Activated CD8-positive, alpha-beta memory T cell treated with anti-CD3 and anti-CD28 coated beads for 4 hours (primary cell): ENCODE measurements around the gene OR5K2.
A peak's percentile ranks its signal among the peaks of the same experiment; 100 is the strongest.

Source experiments
- DNase-seq, 2 donors: peaks; one replicate each; pipeline ENCODE4 v3.0.0-alpha.2; 2020; ENCODE audit warnings: low read depth in 2 of 2

The OR5K2 gene

DNA sequence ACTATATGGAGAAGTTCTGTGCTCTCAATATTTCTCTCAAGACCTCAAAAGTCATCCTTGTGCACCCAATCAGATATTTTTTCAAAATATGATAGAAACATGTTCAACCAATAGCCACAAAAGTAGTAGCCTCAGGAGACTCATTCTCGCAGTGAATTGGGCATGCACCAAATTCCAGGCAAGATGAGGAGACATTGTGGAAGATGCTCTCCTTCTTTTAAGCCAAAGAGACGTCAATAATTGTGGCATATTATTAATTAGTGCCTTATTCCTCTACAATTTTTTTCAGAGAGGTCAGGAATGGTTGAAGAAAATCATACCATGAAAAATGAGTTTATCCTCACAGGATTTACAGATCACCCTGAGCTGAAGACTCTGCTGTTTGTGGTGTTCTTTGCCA lies at the start of gene OR5K2:
Gene OR5K2 (plus strand): TSS at position 301 of the 400 bp plus-strand sequence. CDS start 0 bp downstream, at position 301.
- DNase-seq = no peak

DNA sequence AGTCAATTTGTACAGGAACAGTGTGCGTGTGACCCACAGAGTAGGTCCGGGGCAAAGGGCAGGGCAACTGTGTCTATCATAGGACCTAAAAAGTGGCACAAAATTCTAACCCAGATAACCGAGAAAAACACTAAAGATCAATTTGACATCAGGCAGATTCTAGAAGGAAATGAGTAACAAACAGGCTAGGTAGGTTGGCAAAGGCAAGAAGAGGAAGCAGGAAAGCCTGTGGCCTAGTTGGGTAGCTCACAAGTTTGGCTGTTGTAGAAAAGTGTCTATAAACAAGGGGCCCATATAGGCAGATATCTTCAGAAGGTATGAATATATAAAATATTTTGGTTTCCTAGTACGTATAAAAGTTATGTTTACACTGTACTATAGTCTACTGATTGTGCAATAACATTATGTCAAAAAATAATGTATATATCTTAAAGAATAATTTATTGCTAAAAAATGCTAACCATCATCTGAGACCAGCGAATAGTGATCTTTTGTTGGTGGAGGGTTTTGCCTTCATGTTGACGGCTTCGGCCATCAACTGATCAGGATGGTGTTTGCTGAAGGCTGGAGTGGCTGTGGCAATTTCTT lies 47.8 kb upstream of the OR5K2 start:
- DNase-seq = no peak

DNA sequence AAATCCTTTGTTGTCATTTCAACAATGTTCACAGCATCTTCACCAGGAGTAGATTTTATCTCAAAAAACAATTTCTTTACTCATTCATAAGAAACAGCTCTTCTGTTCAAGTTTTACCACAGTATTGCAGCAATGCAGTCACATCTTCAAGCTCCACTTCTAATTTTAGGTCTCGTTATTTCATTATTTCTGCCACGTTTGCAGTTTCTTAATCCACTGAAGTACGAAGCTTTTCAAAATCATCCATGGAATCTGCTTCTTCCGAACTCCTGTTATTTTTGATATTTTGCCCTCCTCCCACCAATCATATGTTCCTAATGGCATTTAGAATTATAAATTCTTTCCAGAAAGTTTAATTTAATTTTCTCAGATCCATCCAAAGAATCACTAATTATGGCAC lies 47.1 kb upstream of the OR5K2 start:
- no peak for DNase-seq

DNA sequence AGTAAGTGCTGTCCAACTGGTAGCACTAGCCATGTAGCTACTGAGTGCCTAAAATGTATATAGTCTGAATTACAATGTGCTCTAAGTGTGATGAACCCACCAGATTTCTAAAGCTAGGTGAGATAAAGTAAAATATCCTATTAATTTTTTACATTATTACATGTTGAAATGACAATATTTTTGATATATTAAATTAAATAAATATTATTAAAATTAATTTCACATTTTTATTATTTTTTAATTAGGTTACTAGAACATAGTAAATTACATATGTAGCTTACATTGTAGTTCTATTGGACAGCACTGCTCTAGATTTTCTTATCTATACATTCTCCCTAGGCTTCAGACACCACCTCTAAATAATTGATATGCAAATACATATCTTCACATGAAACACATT lies 43.7 kb upstream of the OR5K2 start:
- DNase-seq = no peak

DNA sequence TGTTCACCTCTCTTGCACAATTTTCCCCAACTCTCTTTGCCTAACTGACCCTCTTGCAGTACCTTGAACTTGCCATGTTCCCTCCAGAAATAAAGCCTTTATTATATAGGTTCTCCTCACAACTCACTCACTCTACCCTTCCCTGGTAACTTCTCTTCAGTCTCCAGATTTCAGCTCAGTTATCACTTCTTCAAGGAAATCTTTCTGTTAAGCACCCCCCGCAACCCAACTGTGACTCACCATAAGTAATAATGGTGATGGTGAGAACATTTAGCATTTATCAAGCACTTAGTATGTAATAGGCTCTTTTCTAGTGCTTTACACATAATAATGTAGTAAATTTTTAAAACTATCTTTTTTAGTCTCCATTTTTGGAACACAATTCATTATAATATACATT lies 42.6 kb upstream of the OR5K2 start:
- no peak for DNase-seq

DNA sequence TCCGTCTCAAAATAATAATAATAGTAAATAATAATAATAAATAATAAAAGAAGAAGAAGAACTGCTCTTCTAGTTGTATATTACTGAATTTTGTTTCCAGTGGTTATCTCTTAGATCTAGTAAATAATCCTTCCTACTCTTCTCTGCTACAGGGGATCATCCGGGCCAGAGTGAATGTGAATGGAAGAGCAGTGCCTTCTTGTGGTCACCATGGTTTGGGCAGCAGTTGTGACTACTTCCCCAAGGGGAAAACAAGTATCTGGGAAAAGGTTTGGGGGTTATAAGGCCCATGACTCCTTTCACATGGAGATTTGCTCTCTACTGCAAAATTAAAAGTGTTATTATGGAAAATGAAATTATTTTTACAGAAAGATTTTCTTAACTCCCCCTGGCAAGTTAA lies 39.9 kb upstream of the OR5K2 start:
- DNase-seq = no peak

DNA sequence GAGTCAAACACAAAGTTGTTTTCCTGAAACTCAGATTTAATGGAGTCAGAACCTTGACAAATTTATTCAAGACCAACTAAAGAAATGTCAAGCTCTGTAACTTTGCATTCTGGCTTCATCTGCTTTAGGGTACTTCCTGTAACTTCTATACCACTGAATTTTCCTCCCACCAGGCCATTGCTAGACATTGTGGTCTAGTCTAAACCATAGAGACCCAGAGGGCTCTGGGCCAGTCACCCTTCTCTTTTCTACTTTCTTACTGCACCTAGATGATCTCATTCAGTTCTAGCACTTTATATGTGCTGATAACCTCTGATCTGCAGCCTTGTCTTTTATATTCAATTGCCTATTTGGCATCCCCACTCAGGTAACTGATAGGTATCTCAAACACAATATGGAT lies 37.3 kb upstream of the OR5K2 start:
- no peak for DNase-seq

DNA sequence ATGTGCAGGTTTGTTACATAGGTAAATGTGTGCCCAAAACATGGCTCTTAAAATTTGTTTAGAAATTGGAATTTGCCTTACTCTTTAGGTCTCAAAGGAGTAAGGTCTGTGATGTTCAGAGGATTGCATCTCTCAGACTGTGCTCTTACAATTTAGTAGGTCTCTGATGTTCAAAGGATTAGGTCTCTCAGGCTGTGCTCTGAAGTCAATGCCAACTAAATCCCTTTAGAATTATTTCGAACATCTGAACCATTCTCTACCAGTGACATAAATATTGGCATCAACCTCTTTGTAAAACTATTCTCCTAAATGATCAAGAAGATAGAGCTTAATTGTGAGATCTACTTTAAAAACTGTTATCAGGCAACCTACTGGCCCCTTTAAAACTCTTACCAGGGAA lies 34.6 kb upstream of the OR5K2 start, which contains the start of gene OR5K1:
Gene OR5K1 (plus strand): TSS at position 301 of the 400 bp plus-strand sequence. CDS start 6,376 bp downstream, outside the sequence.
- DNase-seq = no peak

DNA sequence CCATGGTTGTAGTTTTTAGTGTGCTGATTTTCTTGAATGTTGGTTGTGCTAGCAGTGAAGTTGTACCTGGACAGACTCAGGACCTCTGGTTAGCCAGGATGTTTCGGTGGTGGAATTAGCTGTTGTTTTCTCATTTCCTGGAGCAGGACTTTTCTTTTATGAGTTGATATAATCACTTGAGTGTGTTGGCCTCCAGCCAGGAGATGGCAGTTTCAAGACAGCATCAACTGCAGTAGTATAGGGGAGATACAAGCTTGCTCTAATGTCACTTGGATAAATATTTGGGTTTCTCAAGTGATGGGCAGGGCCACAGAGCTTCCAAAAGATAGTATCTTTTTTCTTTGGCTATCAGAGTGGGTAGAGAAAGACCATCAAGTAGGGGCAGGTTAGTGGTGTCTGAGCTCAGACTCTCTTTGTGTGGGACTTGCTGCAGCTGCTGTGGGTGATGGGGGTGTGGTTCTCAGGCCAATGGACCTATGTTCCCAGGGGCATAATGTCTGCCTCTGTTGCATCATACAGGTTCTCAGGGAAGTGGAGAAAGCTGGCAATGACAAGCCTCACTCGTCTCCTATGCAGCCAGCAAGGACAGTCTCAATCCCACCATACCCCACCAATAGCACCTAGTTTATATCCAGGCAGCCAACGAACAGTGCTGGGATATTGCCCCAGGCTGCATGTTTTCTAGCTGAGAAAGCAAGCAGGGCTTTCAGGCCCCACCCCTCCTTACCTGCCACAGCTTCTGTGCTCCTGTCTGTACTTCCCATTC lies 14.6 kb upstream of the OR5K2 start:
- no peak for DNase-seq

DNA sequence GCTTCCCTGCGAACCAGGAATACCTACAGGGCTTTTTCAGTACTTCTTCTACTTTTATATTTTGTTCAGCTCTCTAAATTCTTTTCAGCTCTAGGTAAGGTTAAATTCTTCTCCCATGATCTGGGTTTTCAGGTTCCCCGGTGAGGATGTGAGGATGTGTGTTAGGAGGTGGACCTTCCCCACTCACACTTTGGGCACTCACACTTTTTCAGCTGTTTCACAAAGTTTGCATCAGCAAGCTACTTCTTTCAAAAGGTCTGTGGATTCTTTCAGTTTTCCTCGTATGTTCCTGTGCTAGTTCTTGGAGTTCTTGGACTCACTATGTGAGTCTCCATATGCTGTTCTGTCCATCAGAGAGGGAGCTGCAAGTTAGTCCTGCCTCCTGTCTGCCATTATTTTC lies 13.9 kb upstream of the OR5K2 start:
- no peak for DNase-seq

DNA sequence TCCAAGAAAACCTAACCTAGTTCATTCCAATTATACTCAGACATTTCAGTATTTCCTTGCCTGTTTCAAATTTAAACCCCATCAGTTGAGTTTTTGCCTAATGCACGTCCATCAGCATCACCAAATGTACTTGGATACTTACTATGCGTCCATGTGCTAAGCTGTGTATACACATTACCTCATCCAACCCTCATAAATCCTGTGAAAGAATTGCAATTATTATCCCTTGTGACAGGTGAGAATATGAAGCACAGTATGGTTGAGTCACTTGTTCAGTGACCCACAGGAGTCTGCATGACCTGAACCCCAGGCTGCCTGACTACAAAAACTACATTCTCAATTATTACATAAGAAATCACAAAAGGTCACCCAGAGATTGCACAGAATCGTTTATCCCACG lies 2.5 kb downstream of the OR5K2 start:
- no peak for DNase-seq

DNA sequence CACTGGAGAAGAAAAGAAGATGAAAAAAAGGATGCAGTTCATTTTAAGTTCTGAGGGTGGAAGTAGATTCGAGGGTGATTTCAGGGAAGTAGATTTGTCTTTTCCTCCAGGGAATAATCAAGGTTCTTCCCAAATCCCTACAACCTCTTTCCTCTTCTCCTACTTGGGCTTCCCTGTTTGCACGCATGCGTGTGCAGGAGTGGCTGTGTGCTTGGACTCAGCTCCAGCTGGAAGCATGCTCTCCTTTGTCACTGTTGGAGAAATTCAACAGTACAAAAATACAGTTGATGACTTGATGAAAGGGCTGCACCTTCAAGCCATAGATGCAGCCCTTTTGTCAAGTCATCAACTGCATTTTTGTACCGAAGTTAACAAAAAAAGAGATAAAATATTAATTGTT lies 3.8 kb downstream of the OR5K2 start:
- no peak for DNase-seq

DNA sequence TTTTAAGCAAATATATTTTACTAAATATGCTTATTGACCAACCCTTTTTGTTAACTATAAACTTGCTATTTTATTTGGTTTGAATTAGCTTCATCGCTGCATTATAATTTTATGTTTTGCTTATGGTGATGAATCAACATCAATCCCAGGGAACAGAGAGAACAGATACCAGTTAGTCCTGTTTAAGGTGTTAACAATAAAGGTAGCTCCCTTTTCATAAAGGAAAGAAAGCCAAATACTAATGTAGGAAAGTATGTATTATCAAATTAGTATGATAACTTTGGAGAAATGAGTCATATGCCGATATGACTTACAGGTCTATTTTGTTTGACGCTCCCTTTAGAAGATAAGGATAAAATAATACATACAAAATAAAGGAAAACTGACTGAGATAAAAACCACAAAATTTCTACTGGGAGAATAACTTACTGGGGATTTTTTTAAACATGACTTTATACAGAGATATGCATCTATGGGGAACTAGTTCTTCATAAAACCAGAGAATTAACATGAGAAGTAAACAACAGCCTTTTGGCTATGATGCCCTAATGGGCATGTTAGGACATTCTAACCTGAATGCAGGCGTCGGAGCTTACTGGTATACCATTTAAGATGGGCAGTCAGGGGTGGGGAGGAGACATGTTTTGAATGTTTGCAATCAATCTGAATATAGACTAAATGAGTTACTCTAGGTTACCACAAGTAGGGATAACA lies 4.5 kb downstream of the OR5K2 start:
- DNase-seq = no peak

DNA sequence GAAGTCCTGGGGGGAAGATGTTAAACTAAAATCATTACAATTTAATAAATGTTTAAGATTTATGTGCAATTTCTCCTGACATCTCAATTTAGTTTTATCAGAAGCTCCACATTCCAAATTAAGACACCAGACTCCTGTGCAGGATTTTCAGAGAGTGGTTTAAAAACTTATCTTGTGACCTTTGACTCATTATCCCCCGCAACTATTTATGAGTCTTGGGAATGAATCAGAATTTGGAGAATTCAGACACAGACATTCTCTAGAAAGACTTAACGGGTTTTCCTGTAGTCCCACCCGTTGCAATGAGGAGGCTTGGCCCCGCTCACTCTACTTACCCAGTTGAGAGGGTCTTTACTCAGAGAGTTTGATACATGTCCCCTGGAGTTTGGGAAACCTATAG lies 7.1 kb downstream of the OR5K2 start:
- no peak for DNase-seq

DNA sequence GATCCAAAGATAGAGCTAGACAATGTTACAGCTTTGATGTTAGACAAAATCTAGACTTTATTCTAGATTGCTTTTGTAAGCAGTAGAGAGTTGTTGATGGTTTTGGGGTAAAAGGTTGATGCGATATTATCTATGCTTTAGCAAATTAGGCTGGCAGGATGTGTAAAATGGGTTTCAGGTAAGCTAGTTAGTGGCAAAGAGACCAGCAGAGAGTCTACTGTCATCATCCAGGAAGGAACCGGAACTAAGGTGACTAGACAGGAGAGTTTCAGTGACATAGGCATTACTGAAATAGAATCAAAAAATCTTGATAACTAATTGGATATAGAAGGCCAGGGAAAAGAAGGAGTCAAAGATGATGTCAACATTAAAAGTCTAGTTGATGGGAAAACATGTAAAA lies 11.1 kb downstream of the OR5K2 start:
- DNase-seq = no peak

DNA sequence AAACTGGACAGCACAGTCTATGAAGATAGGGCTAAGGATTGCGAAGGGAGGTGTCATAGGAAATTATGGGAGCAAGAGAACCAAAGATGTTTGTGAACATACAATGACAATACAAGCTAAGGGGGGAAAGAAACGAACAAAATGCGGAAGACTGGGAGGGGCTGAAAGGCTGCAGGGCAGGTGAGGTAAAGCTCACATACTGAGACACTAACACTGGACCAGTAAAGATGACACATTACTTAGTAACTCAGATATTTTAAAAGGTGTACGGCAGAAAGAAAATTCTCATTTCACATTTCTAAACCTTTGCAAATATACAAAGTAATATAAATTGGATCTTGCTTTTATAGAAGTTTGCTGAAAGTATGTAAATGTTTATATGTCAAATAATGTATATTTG lies 15.1 kb downstream of the OR5K2 start:
- no peak for DNase-seq

DNA sequence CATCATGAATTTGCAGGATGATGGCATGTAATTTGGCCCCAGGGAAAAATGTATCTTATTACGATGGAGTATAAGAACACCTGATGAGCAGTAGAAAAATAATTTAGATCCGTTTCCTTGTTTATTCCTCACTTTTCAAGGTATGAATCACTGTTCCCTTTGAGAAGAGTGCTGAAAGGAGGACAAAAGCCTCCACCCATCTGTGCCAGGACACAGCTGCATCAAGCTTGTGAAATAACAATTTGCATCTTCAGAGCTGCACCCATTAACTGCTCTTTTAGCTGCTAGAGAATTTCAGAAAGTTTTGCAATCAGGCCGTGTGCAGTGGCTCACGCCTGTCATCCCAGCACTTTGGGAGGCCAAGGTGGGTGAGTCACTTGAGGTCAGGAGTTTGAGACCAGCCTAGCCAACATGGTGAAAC lies 15.6 kb downstream of the OR5K2 start:
- DNase-seq = no peak

DNA sequence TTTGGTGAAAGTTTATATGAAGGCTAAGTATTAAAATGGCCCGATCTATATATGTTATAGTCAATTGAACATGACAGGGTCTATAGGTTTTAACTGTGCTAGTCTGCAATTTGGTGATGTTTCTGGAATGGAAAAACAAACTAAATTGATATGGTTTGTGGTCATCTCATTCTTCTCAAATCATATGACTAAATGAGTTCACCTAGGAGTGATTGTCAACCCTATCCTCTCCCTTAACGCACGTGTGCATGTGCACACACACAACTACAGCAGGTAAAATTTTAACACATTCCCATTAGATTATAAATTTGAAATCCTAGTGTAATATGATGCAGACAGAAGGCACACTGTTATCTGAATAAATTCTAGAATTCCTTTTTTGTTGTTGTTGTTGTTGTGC lies 16.3 kb downstream of the OR5K2 start:
- DNase-seq = no peak

DNA sequence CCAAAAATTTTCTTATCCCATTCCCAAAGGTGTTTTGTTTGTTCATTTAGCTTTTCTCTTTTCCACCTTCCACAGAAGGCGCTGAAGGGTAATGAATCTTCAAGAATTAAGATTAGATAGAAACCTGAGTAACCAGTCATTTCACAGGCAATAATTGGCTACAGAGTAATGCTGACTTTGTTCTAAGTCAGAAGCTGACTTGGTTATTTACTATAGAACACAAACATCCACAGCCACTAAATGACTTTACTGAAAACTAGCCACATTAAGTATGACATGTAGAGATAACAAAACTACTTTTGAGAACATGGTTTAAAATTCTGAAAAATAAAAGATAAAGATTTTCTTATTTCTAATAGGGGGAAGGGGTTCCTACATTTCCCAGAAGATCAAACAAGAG lies 17.5 kb downstream of the OR5K2 start:
- DNase-seq = no peak

DNA sequence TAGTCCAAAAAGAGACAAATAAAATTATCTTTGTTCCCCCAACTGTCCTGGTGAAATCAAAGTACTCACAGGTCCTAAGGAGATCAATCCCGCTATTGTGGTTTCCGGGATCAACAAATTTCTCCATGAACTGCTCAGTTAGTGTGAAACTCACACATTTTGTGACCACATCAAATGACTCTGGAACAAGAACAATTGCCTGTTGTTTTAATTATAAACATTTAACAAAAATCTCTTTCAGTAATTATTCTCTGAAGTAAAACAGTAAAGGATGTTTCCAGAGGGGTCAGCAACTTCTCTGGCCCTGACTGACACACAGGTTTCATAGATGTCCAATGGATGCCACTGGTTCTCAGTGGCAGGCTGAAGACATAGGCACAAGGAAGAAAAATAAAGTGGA lies 21.3 kb downstream of the OR5K2 start:
- DNase-seq = no peak

DNA sequence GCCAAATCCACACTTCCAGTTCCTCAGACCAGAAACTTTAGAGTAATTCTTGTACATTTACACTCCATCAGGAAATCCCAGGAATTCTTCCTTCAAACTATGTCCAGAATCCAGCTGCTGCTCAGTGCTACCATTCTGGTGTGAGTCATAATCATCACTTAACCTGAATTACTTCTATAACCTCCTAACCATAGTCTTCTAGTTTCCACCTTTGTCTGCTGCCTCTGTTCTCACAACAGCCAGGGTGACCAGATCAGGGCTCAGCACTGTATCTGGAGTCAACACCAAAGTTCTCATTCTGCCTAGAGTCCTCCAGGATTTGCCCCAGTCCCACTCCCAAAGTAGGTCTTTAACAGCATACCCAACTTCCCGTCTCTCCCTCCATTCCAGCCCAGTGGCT lies 21.9 kb downstream of the OR5K2 start:
- DNase-seq = no peak

DNA sequence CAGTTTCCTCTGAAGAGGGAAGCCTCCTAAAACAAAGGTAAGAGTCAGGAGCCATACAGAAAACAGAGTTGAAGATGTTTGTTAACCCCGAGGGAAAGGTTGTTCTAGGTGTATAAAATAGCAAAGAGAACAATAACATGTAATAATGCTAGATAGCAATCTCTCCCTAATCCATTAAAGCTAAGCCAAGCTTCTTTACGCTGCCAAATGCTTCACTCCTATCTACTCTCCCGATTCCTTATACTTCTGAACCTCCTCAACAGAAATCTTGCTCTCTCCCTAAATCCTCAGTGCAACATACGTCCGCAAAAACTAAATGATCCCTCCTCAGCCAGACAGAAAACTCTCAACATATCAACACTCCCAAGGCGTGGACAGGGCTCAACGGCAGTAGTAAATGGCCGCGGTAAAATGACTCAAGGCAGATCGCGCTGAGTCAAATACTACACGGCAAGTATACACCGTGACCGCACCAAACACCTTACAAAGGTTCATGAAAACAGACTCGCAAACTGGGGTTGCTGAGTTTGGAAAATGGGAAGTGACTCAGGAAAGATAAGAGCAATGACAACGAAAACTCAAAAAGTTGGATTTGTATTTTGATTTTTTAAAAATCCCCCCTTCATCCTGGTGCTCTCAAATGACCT lies 24.5 kb downstream of the OR5K2 start:
- DNase-seq = peak in 1 of 2 donors; percentile 25
